Epithelial cell of esophagus (primary cell): ENCODE data around the gene SKI.

Experiments used
- DNase-seq: peaks from one replicate; pipeline ENCODE4 v3.0.0; 2010; ENCODE audit warnings: low read depth
- H3K4me3 ChIP-seq: 2 replicates; pipeline ENCODE4 v1.5.1; 2011; ENCODE audit warnings: mild to moderate bottlenecking, low read length, control low read depth
- TF ChIP-seq, protein P1 (sequence below): IDR thresholded peaks from 2 replicates; pipeline ENCODE4 v1.5.1; 2011; ENCODE audit warnings: low read depth, mild to moderate bottlenecking, low read length, control low read depth, inconsistent platforms; ENCODE audit not compliant: insufficient read depth; ENCODE audit errors: missing control alignments

Gene SKI

DNA sequence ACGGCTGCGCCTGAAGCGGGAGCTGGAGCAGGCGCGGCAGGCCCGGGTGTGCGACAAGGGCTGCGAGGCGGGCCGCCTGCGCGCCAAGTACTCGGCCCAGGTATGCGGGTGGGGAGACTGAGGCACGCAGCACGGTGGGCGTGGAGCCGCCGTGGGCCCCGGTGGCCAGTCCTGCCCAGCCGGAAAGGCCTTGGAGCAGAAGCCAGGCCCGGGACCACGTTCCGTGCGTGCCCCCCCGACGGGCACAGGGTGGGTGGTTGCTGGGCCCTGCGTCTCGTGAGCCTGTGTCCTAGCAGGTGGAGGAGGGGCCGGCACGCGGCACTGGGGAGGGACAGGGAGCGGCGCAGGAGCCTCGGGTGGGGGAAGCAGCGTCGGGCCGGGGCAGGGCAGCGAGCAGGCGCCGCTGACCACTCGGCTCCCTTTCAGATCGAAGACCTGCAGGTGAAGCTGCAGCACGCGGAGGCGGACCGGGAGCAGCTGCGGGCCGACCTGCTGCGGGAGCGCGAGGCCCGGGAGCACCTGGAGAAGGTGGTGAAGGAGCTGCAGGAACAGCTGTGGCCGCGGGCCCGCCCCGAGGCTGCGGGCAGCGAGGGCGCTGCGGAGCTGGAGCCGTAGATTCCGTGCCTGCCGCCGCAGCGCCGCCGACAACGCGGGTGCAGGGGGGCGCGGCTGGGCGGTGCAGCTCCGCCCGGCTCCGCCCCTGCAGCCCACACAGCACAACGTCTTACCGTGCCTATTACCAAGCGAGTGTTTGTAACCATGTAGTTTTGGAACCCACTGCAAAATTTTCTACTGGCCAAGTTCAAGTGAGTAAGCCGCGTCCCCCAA lies 78.2 kb downstream of the SKI start:
- TF ChIP-seq, protein P1, sequence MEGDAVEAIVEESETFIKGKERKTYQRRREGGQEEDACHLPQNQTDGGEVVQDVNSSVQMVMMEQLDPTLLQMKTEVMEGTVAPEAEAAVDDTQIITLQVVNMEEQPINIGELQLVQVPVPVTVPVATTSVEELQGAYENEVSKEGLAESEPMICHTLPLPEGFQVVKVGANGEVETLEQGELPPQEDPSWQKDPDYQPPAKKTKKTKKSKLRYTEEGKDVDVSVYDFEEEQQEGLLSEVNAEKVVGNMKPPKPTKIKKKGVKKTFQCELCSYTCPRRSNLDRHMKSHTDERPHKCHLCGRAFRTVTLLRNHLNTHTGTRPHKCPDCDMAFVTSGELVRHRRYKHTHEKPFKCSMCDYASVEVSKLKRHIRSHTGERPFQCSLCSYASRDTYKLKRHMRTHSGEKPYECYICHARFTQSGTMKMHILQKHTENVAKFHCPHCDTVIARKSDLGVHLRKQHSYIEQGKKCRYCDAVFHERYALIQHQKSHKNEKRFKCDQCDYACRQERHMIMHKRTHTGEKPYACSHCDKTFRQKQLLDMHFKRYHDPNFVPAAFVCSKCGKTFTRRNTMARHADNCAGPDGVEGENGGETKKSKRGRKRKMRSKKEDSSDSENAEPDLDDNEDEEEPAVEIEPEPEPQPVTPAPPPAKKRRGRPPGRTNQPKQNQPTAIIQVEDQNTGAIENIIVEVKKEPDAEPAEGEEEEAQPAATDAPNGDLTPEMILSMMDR, result no peak
- no peak for DNase-seq
- no peak overlapping the region for H3K4me3 ChIP-seq

- DNase-seq, result no peak
These were observed 79.0 kb downstream of the SKI start for GRCh38 chr1:2307064-2307605.

DNA sequence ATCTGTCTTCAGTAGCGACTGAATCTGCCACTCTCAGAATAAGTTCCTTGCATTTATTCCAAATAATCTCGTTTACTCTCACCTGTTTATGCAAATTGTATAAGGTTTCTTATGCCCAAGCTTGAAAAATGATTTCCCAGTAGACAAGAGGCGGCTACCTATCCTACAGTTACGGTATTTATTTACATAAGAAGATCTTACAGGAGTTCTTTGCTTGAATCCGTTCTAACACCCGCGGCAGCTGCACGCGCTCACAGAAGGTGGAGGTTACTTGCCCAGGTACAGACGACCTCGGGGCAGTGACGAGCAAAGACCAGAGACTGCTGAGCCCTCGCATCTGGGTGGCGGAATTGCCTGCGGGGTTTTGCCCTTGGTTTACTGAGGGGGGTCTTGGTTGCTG lies 79.9 kb downstream of the SKI start:
- no peak overlapping the region for H3K4me3 ChIP-seq
- DNase-seq, result no peak
- TF ChIP-seq, protein P1, result no peak

More at GRCh38 chr1:2307064-2307605, 79.0 kb downstream of the SKI start:
- H3K4me3 ChIP-seq, result no peak overlapping the region
- TF ChIP-seq, protein P1, result no peak

- H3K4me3 ChIP-seq, result no peak overlapping the region
- DNase-seq, result no peak
- TF ChIP-seq, protein P1, result no peak
These were observed 80.7 kb downstream of the SKI start for GRCh38 chr1:2308844-2309243.

DNA sequence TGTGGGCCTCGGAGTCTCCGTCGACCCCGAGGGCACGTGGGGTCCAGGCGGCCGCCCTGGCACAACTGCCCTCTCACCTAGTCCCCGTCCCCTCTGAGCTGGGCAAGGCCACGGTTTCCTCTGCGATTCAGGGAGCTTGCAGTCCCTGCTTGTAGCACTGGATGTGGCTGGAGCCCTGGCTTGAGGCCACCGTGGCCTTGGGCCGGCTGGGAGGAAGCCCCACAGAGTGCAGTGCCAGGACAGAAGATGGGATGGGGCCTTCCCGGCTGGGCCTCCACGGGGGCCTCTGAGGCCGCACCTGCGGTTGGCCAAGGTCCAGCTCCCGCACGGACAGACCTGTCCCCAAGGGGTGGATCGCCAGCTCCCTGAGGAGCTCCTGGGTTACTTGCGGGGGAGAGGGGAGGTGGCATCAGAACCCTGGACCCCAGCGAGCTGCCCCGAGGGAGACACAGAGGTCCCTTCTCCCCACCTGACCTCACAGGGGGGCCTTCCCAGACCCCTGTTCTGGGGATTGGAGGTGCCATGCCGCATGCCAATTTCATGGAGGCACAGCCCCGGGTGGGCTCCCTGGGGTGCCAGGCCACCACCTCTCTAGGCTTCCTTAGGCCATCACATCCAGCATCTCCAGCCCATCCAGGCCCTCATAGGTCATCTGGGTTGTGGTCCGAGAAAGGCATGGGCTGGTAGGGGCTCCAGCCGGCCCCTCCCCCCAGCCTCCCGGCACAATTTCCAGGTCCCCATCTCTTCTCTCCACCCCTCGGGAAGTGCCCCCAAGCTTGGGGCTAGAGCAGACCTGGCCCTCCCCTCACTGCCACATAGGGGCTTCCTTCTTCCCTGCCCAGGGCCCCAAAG lies 82.4 kb downstream of the SKI start:
- H3K4me3 ChIP-seq, result no peak overlapping the region
- TF ChIP-seq, protein P1, result no peak
- DNase-seq, result no peak

DNA sequence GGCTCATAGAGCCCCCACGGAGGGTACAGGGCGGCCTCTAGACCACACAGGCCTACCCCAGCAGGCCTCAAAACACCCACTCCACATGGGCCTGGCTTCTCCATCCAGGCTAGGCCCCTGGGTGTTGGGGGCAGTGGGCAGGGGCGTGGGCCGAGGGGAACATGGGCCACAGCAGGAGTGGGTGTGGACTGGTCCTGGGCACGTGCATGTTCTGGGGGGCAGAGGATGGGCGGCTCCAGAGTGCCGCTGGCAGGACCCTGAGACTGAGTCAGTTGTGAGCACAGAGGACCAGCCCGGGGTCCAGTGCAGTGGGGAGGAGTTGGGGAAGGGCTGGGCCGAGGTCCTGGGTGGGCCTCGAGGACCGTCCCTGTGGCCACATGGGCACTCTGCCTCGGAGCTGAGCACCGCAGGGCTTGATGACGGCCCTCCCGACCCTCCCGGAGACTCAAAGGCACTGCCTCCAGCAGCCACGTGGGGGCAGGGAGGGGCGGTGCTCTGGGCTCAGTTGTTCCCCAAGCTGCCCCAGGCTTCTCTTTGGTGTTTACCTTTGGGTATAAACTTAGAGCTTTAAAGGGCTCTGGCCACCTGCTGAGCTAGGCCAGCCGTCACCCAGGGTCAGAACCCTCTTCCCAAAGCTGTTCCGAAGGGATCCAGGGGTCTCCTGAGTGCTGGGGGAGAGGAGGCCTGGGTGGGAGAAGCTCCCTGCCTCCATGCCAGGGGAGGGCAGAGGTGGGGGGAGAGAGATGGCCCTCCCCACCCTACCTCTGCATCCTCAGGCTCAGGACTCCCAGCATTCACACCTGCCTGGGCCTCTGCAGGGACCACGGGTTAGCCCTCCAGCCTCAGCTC lies 83.3 kb downstream of the SKI start:
- TF ChIP-seq, protein P1, result peak; percentile 53
- H3K4me3 ChIP-seq, result no peak overlapping the region
- DNase-seq, result peak; percentile 43
